Left renal cortex interstitium (tissue), 4 donors: ENCODE data around the gene CDYL. TPM values are rescaled to one million over a fixed set of nuclear protein-coding genes. Genes with fewer than 3 reads are reported as not detected.

Experiments
- DNase-seq, 4 donors: peaks; one replicate each; pipeline ENCODE4 v3.0.0-alpha.2; 2013; ENCODE audit warnings: low read depth in 4 of 4, low spot score in 2 of 4, missing footprints in 1 of 4
- polyA plus RNA-seq, 4 donors: library from polyadenylated mRNA; unstranded; fragments of 120-200 nt; gene quantifications; one replicate each; pipeline ENCODE4 v1.2.1, GENCODE V29; 2013; ENCODE audit not compliant: insufficient read length in 4 of 4

CDYL gene
- polyA plus RNA-seq, 4 donors, result 25.2 to 28.7 (median 27.0) TPM

DNA sequence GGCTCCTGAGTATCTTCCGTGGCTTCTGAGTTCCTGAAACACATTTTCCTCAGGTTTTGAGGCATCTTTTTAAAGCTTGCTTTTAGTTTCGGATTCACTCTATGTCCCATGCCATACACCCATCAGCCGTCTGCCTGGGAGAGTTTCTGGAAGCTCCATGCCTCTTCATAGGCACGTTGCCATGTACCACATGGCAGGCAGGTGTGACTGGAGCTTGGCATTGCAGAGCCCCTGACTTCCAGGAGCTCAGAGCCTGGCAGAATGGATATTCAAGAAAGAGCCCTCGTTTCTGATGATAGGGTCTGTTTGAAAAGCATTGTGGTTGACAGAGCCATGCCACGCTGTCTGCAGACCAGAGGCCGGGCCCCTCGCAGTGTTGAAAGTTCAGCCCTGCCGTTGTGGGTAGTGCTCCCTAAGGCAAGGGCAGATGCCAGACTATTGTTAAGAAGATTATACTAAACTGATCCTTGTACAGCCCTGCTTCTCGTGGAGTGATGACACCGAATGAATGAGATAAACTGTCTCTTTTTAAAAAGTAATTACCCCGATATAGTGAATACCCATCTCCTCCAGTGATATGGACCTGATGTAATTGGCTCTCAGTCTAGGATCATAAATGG is 127.7 kb downstream of the CDYL start:
- no peak for DNase-seq

DNA sequence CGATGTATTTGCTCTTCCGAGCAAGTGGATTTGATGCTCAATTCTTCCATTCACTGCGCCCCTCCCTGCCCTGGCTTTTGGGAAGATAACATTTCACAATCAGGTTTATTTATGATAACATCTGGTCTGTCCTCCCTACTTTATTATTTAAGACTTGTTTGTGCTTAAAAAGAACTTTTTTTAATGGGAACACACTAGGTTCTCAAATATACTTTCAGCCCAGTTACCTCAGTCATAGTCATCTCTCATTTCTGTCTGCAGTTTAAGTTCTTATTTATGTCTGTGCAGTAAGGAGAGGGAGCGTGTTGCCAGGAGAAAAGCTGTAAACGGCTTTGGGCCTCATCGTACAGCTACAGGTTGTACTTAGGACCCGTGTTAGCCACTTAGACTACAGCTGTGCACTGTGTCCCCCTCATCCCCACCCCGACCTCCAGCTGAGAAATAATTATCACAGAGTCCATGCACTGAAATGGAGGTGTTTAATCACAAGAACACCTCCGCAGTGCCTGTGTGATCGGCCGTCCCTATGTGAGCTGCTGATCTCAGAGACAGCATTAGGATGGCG is 128.3 kb downstream of the CDYL start:
- DNase-seq, result no peak

DNA sequence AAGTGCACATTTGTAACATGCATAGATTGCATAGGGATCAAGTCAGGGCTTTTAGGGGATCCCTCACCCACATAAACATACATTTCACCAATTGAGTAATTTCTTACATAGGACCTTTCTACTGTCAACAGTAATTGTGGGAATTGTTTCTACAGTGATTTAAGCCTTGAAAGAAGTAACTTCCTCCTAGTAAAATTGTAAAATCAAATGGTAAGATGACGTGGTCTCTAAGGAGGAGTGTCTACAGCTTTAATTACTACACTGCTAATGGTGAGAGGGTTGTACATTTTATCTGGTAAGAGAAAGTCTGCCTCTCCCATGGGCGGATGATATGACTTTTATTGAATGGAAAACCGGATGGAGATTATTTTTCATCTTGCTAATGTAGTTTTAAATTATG is 129.6 kb downstream of the CDYL start:
- no peak for DNase-seq

DNA sequence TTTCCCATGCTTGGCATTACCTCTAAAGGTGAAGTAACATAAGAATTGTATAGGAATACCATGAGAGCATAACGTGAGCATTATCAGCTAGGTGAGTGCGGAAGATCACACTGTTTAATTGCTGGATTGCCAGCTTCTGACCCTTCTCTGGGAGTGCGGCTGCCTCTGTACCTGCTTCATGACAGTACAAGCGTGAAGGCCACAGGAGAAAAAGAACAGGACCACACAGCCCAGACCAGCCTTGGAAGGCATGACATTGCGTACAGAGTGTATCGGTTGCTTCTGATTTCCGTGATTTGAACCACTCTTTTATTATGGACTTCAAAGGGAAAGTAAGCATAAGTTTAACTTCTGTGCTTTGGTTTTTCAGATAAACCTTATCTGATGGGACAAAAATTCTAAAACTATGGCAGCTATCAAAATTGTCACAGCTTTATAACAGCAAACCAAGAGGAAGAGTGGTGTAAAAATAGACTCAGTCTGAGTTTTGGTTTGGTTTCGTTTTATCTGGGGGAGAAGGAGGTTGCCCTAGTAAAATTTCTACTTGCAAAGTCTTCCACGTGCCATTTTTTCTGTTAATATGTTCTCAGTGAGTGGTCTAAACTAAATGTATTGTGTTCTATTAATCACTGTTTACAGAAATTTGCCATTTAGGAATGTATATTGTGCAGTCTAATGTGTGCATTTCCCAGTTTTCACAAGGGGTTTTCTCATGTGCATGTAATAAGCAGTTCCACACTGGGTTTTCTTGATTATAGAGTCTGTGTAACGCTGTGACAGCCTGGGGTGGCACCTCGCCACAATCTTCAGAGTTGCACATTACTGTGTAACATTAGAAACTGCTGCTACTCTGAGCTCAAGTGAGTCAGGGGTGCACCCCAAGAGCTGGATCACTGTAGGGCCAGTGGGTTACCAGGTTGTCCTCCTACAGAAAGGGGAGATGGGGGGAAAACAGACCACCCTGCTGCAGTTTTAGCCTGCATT is 130.4 kb downstream of the CDYL start:
- DNase-seq, result no peak

GRCh38 chr6:4907602-4908001 is 131.4 kb downstream of the CDYL start:
- DNase-seq, result no peak

GRCh38 chr6:4908062-4908461 is 131.9 kb downstream of the CDYL start:
- DNase-seq, result no peak

- DNase-seq, result no peak
Measured at GRCh38 chr6:4909063-4909706, 133.0 kb downstream of the CDYL start.

GRCh38 chr6:4910037-4910760 is 134.0 kb downstream of the CDYL start:
- no peak for DNase-seq

DNA sequence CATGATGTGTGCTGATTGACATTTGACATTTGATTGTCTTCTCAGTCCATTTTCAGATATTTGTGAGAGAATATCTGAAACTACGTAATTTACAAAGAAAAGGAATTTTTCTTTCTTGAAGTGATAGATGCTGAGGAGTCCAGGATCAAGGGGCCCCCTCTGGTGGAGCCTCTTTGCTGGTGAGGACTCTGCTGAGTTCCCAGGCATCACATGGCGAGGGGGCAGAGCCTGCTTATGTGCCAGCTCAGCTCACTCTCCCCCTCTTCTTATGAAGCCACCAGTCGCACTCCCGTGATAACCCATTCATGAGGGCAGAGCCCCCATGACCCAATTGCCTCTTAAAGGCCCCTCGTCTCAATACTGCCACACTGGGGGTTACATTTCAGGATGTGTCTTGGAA is 136.4 kb downstream of the CDYL start:
- no peak for DNase-seq

GRCh38 chr6:4913705-4914419 is 137.7 kb downstream of the CDYL start:
- DNase-seq, result no peak

DNA sequence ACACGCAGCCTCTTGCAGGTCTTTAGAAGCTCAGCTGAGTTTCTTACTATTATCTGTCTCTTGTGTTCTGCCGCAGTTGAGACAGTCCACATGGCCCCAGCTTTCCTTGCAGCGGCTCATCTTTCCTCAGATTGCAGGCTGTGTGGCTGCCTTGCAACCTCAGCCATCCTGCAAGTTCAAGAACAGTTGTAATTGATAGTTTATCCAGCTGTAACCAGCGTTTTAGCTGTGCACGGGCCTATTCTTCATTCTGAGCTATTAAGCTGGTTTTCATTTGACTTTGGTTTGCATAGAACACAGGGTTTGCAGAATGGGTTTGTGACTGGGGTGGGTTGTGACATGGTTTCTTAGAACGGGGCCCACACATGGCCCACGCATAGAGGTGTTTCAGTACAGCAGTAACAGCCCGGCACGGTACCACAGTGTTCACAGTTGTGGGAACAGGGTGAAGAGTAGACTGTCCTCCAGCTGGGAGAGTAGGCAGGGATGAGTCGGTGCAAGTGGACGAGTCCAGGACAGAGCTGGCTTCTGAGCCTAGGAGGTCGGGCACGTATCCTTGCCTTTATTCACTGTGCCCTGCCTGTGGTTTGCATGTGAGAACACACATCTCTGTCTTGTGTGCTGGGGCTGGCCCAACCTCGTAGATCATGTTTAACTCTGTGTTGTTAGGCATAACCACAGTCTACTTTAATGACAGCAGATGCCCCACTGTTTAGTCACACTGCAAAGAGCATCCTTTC is 138.4 kb downstream of the CDYL start:
- DNase-seq, result peak in 2 of 4 donors; percentile 37 to 49

- DNase-seq, result no peak
Measured at GRCh38 chr6:4916954-4917561, 140.9 kb downstream of the CDYL start.

DNA sequence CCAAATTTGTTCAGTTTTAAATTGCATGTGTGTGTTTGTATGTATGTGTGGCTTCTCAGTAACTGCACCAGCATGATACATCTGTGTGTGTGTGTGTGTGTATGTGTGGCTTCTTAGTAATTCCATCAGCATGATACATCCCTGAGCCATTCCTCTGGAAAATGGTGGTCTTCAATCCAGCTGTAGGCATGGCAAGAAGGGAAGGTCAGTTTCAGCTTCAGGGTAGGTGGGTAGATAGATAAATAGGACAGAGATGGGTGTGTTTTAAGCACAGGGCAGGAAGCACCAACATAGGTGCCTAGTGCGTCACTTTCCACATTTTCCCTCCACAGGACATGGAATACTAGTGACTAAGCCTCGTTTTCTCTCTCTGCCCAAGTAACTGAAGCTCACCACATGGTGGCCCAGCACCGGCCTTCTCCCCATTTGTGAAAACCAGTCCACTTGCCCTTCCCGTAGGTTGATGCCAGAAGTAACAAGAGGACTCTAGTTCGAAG is 144.8 kb downstream of the CDYL start:
- DNase-seq, result no peak

DNA sequence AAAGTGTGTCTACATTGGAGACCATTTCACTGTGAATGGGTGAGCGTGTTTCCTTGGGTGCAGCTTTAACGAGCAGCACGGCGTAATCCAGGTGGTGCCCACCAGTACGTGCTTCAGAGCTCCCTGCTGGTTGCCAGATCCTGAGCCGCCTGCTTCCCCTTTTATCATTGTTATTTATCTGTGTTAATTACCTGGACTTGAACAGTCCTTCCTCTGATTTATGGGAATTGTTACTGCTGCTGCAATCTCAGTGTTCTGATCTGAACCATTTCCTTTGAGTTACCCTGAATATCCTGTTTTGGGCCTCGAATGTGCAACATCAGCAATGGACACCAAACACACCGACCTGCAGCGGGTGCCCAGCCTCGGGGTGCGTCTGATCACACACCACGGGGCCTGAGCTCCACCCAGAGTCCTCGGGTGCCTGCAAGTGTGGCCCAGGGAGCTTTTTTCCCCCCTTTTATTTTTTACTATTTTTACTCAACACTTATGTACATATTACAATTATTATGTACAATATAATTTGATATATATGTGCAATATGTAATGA is 146.4 kb downstream of the CDYL start:
- no peak for DNase-seq

GRCh38 chr6:4923081-4923480 is 146.9 kb downstream of the CDYL start:
- DNase-seq, result no peak

DNA sequence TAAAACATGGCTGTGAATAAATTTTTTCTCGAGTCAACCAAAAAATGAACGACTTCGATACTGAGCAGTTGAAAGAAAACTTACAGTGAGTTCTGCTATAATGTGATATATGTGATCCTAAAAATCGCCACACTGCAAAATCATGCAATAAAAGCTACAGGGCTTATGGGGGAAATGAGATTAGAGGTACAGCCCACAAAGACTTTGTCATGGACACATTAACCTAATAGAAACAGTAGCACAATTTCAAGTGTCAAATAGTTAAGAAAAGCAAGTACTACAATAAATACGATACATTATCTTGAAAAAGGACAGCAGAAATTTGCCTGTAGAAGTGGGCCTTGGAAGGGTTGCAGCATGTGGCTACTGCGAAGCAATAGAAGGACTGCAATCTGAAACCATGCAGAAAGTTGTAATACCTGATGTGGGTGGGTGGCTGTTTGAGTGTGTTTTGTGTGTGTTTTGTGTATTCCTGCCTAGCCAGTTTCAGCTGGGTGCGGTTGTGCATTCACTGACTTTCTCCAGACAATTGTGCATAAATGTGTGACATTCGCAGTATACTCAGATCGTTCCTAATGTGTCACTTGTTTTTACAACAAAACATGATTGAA is 148.6 kb downstream of the CDYL start:
- no peak for DNase-seq

GRCh38 chr6:4925580-4925979 is 149.4 kb downstream of the CDYL start:
- no peak for DNase-seq

DNA sequence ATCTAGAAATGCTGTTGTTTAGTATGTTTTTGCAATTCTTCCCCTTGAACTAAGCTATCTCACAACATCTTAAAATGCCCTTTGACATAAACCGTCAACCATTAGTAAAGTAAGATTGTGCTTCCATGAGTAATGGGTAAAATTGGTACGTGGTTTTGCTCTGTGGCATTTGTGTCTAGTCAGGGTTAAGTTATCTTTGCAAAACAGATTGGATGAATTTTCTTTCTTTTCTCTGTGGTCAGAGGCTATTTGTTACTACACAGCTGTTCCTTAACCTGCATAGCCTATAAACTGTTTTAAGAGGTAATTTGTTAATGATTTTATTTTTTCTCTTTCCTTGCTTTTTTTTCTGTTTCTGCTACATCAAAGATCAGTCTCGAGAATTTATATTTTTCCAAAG is 152.2 kb downstream of the CDYL start:
- no peak for DNase-seq
